Measurements from ENCODE around the gene THAP7.

Gene THAP7

DNA sequence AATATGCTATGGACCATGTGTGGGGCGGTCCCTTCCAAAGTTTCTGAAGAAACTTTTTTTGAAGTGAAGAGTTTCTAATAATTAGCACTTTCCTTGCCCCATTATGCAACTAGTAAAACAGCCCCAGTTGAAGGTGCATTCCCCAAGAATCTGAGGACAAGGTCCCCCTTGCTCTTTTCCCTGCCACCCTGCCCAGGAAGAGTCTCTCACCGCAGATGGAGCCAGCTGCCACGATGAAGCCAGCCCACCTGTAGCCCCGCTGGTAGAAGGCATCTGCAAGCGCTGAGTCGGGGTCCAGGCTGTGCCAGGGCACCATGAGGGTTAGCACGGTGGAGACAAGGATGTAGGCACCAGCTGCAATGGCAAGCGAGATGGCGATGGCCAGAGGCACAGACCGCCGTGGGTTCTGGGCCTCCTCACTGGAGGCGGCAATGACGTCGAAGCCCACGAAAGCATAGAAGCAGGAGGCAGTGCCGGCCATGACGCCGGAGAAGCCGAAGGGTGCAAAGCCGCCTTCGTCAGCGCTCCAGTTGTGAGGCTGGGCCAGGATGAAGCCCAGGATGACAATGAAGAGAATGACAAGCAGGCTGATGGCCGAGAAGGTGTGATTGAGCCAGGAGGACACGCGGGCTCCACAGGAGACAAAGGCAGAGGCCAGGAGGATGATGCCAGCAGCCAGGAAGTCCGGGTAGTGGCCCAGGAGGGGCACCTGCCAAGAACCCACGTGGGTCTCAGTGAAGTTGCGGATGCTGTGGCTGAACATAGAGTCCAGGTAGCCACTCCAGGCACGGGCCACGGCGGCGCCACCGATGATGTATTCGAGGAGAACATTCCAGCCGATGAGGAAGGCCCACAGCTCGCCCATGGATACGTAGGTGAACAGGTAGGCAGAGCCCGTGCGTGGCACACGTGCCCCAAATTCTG is 29.0 kb upstream of the THAP7 start:
- DNase-seq = no peak

DNA sequence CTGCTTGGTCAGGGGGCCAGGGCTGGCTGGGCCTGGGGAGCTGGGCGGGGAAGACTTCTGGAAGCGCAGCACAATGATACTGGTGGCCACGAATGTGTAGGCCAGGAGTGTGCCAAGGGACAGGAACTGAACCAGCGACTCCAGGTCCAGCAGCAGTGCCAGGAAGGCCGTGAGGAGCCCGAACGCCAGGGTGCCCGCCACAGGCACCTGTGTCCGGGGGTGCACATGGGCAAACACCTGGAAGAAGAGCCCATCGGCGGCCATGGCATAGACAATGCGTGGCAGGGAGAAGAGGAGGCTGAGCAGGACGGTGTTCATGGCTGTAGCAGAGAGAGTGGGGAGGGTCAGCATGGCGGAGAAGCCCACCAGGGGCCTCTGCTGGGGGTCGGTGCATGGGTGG is 28.1 kb upstream of the THAP7 start:
- no peak for DNase-seq

DNA sequence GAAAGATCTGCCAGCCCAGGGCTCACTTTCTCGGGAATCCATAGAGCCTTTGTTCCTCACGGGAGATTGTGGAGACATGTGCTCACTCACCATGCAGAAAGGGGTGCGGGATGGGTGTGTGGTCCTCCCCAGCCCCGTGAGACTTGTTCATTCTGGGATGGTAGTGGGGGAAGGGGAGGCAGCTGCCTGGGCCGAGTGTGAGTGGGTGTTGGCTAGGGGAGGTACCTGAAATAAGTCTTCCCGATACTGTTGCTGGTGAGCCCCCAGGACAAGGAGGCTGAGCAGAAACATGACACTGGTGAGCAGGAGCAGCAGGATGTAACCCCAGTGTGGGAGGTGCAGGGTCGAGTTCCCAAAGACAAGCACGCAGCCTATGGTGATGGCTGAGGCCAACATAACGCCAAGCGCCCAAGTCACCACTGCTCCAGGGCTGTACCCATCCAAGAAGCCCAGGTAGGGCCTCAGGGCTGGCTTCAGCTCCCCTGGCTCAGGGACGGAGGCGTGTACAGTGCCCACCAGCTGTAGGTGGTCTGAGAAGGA is 27.6 kb upstream of the THAP7 start:
- no peak for DNase-seq

DNA sequence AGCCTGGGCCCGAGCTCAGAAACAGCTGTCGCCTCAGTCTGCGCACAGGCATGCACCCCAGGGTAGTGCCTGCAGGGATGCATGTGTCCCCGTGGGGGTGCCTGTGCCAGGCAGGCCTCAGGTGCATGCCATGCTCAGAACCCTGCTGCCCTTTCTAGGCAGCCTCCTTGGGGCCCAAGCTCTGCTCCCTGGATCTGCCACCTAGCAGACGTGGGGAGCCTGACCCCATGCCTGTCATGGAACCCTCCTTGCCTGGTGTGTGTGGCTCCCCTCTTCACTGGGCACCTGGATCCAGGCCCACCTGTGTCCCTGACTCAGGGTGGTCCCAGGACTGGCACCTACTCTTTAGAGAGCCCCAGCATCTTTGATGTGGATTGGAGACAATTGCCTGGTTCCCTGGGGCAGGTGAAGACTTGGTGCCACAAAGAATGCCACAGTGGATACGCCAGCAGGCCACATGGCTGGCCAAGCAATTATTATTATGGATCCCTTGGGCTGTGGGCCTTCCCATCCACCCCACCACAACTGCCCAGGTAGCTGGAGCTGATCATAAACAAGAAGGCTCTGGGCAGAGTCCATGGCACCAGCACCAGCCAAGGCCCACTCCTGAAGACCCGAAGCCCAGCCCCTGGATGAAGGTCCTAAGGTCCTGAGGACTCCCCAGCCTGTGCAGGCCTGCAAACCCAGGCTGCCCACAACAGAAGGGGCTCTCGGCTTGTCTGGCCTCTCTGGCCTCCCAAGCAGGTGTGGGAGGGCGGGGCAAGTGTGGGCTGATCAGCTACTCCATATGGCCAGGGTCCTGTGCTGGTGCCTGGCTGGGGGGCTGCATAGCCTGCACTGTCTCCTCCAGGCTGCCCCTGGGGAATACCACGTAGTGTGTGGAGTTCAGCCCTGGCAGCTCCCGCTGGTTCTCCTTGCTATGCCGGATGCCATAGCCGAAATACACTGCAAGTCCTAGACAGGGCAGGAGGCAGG is 26.6 kb upstream of the THAP7 start:
- no peak for DNase-seq

DNA sequence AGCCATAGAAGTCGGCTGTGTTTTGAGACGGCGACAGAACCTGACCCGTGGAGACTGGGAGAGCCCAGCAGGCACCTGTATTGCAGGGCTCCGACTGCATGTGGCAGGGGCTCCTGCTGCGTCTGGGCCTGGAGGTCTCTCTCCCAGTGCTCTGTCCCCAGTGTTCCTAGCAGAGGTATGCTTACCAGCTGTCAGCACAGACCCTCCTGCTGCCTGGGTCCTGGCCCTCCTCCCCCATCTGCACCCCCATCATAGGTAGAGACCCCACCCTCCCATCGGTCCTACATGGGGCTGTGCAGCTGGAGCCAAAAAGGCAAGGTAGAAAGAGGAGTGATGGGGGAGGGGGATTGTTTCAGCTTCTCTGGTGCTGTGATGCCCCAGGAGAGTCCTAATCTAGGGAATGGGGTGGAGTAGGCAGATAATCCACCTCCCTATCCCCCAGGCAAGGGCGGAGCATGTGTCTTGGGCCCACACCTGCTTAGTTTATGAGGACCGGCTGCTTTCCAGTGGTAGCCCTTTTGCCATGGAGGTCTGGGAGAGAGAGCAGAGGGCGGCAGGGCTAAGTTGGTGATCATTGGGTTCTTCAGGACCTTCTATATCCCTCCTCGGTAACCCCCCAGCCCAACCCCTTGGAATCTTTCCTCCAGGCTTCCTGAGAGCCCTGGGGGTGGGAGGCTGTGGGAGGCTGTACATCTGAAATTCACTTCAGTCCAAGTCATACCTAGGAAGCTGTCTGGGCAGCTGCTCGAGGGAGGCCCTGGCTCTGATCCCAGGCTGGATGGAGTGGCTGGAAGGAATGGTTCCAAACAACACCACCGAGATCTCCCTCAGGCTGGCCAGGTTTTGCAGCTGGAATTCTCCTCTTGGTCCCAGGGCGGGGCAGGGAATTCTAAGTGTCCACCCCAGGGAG is 25.1 kb upstream of the THAP7 start:
- DNase-seq = no peak

DNA sequence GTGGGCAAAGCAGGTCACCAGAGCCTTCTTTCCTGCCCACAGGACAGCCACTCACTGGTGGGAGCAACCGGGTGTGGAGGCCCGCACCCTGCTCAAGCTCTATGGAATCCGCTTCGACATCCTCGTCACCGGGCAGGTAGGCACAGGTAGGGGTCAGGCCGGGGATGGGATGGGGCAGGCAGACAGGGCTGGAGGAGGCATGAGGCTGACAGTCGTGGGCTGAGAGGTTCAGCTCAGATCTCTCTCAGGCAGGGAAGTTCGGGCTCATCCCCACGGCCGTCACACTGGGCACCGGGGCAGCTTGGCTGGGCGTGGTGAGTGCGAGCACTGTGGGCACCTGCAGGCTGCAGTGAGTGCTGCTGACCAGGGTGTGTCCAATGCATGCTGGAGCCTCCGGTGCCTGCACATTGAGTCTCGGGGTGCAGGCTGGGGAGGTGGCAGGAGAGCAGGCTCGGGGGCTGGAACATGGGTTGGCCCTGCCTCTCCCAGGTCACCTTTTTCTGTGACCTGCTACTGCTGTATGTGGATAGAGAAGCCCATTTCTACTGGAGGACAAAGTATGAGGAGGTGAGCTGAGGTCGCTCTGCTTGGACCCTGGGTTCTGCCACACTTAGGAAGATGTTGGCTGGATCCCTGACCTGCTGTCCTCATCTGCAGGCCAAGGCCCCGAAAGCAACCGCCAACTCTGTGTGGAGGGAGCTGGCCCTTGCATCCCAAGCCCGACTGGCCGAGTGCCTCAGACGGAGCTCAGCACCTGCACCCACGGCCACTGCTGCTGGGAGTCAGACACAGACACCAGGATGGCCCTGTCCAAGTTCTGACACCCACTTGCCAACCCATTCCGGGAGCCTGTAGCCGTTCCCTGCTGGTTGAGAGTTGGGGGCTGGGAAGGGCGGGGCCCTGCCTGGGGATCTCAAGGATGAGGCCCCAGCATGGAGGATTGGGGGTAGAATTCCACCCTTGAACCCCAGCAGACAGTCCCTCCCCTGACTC is 24.1 kb upstream of the THAP7 start:
- DNase-seq = no peak

DNA sequence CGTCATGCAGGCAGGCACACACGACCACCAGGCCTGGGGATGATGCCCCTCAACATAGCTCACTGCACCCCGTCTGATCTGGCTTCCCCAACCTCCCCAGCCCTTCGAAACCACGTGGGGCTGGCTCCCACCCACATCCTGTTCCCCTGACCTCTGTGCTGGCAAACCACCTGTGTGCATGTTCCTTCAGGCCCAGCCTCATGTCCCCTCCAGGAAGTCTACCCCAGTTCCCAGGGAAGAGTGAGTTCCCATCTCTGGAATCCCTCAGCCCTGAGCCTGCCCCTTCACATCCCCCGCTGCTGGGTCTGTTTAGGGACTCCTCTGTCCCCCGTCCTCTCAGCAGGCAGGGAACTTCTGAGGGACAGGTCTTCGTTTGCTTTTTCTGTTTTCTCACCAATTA is 23.3 kb upstream of the THAP7 start:
- peak in 1 of 2 donors; percentile 10 for DNase-seq

DNA sequence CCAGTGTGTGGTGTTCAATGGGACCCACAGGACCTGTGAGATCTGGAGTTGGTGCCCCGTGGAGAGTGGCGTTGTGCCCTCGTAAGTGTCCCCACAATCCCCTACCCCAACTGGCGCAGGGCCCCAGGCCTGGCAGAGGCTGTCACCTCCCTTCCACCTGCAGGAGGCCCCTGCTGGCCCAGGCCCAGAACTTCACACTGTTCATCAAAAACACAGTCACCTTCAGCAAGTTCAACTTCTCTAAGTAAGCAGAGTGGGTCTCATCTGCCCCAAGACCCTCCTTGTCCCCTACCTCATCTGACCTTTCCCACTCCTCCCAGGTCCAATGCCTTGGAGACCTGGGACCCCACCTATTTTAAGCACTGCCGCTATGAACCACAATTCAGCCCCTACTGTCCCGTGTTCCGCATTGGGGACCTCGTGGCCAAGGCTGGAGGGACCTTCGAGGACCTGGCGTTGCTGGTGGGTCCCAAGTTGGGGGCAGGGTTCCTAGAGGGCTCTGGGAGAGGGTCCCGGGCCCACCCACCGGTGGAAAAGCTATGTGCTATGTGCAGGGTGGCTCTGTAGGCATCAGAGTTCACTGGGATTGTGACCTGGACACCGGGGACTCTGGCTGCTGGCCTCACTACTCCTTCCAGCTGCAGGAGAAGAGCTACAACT is 21.2 kb upstream of the THAP7 start:
- DNase-seq = no peak

DNA sequence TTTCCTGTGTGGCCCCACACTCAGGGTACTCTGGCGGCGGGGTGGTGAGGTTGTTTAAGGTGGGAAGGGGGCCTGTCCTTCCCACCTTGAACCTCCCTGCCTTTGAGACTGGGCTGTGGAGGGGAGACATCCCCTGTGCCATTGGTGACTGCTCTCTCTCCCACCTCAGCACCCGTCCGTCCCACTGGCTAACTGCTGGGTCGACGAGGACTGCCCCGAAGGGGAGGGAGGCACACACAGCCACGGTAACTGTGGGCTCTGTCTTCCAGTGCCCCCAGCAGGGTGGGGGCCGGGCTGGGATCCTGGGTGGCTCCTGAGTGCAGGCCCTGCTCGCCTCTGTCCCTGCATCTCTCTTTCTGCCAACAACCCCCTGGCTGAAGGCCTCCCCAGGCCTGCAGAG is 20.6 kb upstream of the THAP7 start:
- no peak for DNase-seq

DNA sequence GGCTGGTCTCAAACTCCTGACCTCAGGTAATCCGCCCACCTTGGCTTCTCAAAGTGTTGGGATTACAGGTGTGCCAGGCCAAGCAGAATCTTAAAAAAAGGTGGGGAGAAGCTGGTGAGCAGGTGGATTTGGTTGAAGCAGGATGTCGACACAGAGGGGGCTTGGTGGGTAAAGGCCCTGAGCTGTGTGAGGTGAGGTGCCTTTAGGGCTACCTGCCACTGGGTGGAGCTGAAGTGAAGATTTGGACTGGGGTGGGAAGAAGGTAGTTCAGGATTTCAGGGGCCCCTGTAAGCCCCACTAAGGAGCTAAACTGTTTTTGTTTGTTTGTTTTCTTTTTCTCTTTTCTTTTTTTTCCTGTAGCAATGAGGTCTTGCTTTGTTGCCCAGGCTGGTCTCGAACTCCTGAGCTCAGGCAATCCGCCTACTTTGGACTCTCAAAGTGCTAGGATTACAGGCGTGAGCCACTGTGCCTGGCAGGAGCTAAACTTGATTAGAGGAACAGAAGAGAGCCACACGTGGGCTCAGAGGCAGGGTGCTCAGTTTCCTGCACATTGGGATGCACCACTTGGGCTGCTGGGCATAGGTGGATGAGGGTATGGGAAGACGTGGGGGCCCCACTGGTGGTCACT is 19.0 kb upstream of the THAP7 start:
- peak; percentile 11 to 32 for DNase-seq

DNA sequence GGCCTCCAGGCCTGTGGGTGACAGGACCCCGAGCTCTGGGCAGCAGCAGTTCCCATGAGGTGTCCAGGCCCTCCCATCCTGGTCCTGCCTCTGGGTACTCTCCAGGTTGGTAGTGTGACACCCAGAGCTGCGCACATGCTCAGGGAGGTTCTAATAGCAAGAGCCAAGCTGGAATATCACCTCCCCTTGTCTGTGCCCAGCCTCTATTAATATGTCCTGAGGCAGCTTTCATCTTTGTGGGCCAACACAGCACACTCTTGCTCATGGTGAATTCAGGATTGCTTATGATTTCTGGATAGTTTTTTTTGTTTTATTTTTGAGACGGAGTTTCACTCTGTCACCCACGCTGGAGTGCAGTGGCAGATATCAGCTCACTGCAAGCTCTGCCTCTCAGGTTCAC is 16.4 kb upstream of the THAP7 start:
- no peak for DNase-seq

DNA sequence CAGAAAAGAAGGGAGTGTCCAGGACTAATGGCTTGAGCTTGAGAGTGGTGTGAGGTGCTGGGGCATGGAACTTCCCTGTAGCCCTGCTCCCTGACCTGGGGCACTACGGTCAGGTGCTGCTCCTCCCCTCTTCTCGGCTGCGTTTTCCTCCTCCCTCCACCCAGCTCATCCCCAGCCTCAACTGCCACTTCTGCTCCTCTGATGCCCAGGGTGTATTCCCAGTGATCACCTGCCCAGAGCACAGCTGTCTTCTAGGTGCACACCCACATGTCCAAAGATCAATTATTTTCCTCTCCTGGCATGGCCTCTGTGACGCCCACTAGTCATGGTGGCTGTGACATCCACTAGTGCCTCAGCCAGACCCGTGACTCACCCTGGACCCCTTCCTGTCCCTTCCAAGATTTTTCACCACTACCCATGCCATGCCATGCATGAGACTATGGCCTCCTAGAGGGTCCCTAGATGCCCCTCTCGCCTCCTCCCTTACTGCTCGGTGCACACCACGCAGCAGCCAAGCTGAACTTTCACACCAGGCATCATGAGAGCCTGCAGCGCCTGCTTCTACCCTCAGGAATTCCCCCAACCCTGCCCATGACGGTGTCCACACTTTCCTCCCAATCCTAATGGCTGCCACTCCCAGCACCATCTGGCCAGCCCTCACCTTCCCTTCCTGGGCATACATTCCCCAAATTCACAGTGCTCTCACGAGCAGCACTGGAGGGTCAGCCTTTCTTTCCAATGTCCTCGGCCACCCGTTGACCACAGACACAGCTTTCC is 14.9 kb upstream of the THAP7 start:
- no peak for DNase-seq

DNA sequence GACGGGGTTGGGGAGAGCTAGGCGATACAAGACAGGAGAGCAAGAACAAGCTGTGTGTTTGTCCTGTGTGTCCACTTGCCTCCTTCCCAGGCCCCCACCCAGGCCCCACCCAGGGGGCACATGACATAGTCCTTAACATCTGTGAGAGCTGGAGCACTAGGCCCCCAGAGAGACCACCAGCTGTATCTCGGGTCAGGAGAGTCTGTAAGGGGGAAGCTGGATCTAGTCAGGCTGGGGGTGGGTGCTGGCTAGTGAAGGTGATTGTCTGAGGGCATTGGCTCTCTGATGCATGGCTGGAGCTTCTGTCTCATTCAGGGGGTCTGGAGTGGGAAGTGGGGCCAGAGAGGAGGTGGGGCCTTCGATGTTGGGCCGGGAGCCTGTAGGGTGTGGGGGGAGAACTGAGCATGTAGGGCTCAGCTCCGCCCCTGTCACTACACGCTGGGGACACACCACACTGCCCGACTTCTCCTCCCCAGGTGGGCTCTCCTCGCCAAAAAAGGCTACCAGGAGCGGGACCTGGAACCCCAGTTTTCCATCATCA is 13.6 kb upstream of the THAP7 start:
- DNase-seq = no peak

DNA sequence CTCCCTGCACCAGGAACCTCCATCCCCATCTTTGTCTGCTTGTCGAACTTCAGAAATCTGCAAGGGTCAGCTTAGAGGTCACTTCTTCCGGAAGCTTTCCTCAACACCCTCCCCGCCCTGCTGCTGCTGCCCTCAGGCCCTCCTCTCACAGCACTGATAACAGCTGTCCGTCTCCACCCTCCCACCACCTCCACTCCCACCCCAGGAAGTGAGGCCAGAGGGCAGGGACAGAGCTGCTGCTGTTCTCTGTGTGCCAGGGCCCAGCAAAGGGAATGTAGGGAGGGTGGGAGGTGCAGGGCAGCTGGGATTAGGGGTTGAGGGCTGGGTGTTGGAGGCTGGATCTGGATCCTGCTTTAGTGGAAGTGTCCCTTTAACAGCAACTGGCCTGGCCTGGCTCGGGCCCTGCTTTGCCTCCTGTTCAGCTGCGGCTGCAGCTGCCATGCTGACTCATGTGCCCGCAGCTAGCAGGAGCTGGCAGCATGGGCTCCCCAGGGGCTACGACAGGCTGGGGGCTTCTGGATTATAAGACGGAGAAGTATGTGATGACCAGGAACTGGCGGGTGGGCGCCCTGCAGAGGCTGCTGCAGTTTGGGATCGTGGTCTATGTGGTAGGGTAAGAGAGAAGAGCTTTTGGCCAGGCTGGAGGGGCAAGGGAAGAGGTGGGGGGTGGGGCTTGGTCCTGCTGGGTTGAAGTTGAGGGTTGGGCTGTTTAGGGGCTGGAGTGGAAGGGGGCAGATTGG is 13.0 kb upstream of the THAP7 start, which contains the start of gene P2RX6:
Gene P2RX6, plus strand, starts transcription at position 440 of the 740 bp plus-strand sequence. Its CDS starts 10 bp downstream, at position 450.
- DNase-seq = no peak

DNA sequence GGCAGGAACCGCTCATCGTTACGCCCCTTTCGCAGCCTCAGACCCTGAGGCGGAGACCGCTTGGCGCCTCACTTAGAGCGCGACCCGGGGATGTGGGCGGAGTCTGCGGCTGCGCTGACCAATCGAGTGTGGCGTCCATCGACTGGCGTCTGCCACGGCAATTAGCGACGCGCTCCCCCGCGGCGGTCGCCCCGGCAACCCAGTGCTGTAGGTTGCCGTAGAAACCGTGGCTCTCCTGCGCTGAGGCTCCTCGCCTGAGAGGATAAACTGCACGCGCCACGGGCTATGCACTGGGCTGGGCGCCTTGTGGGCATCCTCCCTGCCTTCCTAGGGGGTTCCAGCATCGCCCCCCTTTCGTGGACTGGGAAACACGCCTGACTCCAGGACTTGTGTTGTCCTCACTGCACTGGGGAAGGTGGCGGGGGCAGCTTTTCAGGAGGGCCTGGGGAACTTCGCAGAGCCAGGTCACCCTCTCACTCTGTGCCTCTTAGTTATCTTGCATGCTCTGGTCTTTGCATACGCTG is 12.3 kb upstream of the THAP7 start:
- peak; percentile 90 to 93 for DNase-seq

DNA sequence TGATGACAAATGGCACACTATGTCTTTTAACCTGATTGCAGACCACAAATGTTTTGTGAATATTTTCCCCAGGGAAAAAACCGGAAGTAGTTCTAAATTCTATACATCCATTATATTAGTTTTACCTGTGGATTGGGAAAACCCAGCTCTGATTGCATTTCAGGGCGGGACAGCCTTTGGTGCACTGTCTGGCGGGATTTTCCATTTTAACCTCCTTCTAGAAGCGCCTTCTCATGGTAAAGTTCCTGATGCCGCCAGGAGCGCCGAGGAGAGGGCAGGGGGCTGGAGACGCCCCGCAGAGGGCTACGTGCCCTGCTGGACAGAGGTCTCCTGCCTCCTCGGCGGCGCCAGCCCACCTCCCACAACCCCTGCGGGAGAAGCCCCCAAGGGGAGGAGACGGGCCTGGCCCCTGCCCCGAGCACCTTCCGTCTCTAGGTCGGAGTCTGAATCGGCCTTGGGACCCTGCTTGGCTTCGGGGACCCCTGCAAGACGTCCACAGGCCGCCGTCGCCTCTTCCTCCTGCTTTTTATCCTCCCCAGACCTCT is 11.8 kb upstream of the THAP7 start:
- DNase-seq = no peak
